ENCODE measurements around the gene RAB35.
A peak's percentile ranks its signal among the peaks of the same experiment; 100 is the strongest.

The RAB35 gene

DNA sequence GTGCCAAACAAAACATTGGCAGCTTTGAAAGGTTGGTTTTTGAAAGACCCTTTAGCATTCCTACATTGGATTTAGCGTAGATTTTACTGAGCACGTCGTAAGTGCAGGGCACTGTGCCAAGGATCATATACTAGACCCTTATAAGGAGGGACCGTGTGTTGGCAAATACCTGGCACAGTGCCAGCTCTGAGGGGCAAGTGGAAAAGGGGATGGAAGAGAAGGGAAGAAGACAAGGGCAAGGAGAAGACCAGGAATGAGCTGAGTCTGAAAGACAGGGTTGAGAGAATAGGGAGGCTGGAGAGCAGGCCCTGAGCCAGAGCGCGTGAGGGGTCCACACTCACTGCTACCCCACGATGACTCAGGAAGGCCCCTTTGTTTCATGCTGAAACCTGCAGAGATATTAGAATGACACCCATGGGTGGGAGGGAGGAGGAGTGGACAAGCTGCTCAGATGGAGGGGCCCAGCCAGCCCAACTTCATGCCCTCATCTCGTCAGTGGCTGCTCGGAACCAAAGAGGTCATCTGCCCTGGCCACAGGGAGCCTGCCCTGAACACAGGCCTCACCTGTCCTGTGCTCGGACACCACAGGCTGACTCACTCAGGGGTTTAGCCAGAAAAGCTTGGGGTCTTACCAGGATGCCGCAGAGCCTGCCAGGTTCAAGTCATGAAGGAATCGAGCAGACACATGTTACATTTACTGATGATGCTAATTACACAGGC, 25.0 kb downstream of the RAB35 start:
- DNase-seq (ENCODE audit: low read depth), result no peak
- H3K4me3 ChIP-seq (ENCODE audit: low read depth, low read length), result no peak overlapping the region

GRCh38 chr12:120090626-120091295, 25.8 kb downstream of the RAB35 start:
- H3K4me3 ChIP-seq (ENCODE audit: low read depth, low read length), result no peak overlapping the region
- no peak for DNase-seq (ENCODE audit: low read depth)

- DNase-seq (ENCODE audit: low read depth), result no peak
- no peak overlapping the region for H3K4me3 ChIP-seq (ENCODE audit: low read depth, low read length)
Observed at GRCh38 chr12:120090206-120090605, 26.3 kb downstream of the RAB35 start.

DNA sequence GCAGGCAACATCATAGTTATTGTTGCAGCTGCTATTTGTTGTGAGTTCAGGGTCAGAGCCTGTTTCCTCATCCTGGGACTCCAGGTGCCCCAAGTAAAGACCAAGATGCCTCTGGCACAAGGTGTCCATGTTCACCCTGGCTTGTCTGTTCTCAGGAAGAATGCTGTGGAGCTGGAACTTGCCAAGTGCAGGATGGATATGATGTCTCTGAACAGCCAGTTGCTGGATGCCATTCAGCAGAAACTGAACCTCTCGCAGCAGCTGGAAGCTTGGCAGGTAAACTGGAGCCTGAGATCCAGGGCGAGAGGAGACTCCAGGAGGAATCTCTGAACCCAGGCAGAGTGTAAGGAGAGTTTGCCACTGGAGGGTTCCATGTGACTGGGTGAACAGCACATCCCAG, 26.8 kb downstream of the RAB35 start:
- no peak for DNase-seq (ENCODE audit: low read depth)
- no peak overlapping the region for H3K4me3 ChIP-seq (ENCODE audit: low read depth, low read length)

- DNase-seq (ENCODE audit: low read depth), result no peak
- H3K4me3 ChIP-seq (ENCODE audit: low read depth, low read length), result no peak overlapping the region
Observed at GRCh38 chr12:120089105-120089504, 27.4 kb downstream of the RAB35 start.

- DNase-seq (ENCODE audit: low read depth), result peak; percentile 91
- peak overlapping the region; percentile 46 for H3K4me3 ChIP-seq (ENCODE audit: low read depth, low read length)
Observed at GRCh38 chr12:120086801-120087621, 29.5 kb downstream of the RAB35 start.

GRCh38 chr12:120085920-120086645, 30.5 kb downstream of the RAB35 start:
- peak overlapping the region; percentile 46 for H3K4me3 ChIP-seq (ENCODE audit: low read depth, low read length)
- DNase-seq (ENCODE audit: low read depth), result no peak

DNA sequence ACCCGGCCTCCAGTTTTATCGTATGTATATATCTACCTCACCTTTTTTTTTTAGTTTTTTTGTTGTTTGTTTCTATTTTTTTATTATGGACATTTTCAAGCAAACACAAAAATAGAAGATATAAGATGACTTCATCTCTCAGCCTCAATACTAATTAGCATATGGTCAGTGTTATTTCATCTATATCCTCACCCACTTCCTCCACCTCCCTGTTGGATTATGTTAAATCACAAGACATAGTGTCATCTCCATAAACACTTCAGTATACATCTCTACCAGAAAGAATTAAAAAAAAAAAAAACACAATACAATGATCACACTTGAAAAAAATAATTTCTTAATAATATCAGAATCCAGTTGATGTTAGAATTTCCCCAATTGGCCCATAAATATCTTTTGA, 34.9 kb downstream of the RAB35 start:
- H3K4me3 ChIP-seq (ENCODE audit: low read depth, low read length), result no peak overlapping the region
- DNase-seq (ENCODE audit: low read depth), result no peak

DNA sequence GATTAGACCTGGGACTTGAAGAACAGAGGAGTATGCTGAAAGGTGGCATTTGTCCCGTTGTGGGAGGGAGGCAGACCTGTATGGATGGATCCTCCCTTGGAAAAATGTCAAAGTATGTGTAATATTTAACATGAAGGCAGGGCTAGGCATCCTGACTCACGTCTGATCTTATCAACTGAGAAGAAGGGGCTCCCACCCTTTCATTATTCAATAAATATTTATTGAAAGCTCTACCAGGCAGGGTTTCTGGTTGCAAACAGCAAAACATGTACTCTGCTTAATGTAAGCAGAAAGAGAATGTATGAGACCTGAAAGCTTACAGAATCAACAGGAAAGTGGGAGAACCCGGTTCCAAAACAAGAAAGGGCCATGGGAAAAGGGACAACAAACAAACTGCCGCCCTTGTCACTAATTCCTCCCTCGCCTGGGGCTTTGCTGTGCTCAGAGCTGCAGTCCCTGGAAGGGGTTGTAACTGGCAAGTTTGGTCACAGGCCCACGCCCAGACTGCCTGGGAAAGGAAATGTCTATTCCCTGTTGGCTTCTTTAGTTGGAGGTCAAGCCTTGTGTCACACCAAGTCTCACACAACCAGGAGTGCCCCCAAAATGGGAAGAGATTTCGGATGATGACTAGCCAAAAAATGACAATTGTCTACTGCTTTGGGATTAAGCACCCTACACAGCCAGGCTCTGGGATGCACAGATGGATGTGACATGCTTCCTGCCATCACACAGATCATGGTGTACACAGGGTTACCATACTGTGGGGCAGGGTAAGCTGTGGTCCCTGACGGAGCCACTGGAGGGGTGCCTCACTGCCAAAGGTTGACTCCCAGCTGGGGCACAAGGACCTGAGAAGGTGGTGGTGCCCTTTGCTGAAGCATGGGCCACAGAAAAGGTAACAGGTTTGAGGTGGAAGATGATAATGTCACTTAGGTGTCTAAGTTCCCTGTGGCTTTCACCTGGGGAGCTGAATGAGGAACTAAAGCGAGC, 36.8 kb downstream of the RAB35 start:
- H3K4me3 ChIP-seq (ENCODE audit: low read depth, low read length), result no peak overlapping the region
- DNase-seq (ENCODE audit: low read depth), result no peak

DNA sequence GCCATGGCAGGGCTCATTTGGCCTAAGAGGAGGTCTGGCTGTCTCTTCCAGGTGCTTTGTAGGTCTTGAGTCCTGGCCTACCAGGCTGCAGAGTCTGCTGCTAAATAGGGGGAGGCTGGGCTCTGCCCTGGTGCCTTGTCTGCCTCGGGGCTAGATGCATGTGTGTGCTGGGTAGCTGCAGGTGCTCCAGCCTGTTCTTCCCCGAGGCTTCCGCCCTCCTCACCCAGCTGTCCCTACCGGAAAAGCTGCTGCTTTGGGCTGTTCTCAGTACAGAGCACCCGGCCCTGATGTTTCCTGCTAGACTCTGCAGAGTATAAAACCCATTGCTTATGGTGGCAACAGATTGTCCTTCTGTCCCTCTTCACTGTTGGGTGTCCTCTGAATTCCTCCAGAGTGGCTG, 37.7 kb downstream of the RAB35 start:
- no peak for DNase-seq (ENCODE audit: low read depth)

GRCh38 chr12:120077260-120077659, 39.3 kb downstream of the RAB35 start:
- H3K4me3 ChIP-seq (ENCODE audit: low read depth, low read length), result no peak overlapping the region
- DNase-seq (ENCODE audit: low read depth), result no peak

More for the DNA sequence above, 37.7 kb downstream of the RAB35 start:
- no peak overlapping the region for H3K4me3 ChIP-seq (ENCODE audit: low read depth, low read length)

DNA sequence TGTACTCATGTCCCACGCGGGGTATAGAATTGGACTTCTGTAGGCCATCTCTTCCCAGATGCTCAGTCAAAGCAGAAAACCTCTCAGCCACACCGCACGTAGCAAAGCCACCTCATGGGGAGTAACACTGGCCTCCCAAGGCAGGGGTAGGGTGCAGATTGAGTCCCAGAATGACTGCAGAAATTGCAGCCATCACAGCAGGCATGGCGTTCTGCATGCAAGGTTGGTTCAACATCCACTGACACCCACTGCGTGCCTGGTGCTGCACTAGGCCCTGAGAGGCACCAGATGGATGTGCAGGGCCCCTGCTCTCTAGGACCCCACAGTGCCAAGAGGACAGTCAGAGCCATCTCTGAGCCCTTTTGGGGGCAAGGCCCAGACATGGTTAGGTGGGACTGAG, 39.9 kb downstream of the RAB35 start:
- DNase-seq (ENCODE audit: low read depth), result no peak
- no peak overlapping the region for H3K4me3 ChIP-seq (ENCODE audit: low read depth, low read length)

- DNase-seq (ENCODE audit: low read depth), result no peak
- H3K4me3 ChIP-seq (ENCODE audit: low read depth, low read length), result no peak overlapping the region
Observed at GRCh38 chr12:120075034-120075616, 41.4 kb downstream of the RAB35 start.

DNA sequence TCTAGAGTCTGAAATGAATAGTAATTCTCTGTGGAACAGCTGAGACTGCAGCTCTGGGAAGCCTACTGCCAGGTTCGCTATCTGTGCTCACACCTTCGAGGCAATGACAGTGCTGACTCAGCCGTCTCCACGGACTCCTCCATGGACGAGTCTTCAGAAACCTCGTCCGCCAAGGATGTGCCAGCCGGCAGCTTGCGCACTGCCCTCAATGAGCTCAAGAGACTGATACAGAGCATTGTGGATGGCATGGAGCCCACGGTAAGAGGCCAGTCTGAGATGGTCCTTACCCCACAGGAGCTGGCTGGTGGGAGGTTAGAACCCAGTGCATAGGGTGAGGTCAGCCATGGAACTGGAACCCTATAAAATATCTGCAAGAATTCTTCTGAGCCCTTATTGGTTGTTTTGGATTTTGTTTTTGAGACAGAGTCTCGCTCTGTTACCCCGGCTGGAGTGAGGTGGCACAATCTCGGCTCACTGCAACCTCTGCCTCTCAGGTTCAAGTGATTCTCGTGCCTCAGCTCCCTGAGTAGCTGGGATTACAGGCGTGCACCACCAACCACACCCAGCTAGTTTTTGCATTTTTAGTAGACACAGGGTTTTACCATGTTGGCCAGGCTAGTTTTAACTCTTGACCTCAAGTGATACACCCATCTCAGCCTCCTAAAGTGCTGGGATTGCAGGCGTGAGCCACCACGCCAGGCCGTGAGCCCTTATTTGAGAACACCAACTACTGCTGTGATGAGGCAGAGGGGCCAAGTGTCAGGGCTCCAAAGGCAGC, 43.9 kb downstream of the RAB35 start:
- no peak for DNase-seq (ENCODE audit: low read depth)
- H3K4me3 ChIP-seq (ENCODE audit: low read depth, low read length), result no peak overlapping the region

DNA sequence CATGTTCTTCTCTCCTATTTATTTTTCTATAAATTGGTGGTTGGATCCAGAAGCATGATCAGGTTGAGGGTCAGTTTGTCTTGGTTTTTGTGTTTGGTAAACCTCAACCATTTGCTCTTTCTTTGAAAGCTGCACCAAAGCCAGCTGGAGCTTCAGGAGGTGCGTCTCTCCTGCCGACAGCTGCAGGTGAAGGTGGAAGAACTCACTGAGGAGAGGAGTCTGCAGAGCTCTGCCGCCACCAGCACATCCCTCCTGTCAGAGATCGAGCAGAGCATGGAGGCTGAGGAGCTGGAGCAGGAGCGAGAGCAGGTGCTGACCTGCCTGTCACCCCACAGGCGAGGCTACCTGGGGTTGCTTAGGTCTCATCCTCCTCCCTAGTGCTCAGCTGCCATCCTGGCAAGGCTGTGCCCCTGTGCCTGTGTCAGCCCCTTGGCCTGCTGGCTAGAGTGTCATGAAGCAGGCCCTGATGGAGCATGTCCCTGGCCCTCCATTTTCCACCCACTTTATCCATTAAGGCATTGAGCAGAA, 45.0 kb downstream of the RAB35 start:
- no peak overlapping the region for H3K4me3 ChIP-seq (ENCODE audit: low read depth, low read length)
- DNase-seq (ENCODE audit: low read depth), result no peak

- DNase-seq (ENCODE audit: low read depth), result no peak
- H3K4me3 ChIP-seq (ENCODE audit: low read depth, low read length), result no peak overlapping the region
Observed at GRCh38 chr12:120069278-120069677, 47.3 kb downstream of the RAB35 start.

DNA sequence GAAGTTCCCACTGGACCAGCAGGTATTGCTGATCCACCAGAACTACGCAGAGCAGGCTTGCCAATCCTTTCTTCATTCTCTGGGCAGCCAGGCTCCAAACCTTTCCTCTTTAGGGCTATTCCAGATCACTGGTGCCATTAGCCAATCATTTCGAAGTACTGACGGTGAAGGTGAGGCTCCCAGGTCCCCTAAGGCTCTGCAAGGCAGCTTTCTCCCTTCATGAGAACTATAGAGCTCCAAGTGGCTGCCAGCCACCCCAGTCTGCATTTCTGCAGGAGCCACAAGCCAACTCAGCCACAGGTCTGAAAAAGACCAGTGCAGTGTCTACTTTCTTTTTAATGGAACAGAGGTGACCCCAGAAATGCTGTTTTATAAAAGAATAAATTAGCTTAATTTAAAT, 48.7 kb downstream of the RAB35 start:
- no peak for DNase-seq (ENCODE audit: low read depth)
- no peak overlapping the region for H3K4me3 ChIP-seq (ENCODE audit: low read depth, low read length)
